T1000 (cell line): ENCODE results near the gene ADA.
"Not testable (repeated sequence)": the region's sequence is repeated elsewhere in the genome, so short reads cannot be mapped to it uniquely, and the experiment has no call there.

Experiments used
- DNase-seq: peaks from one replicate; lab custom pipeline; 2025; ENCODE audit warnings: mixed read lengths; lab: John Stamatoyannopoulos, UW

ADA gene

GRCh38 chr20:44678990-44679611 is 27.6 kb upstream of the ADA start:
- no peak for DNase-seq

GRCh38 chr20:44678242-44678641 is 26.7 kb upstream of the ADA start:
- DNase-seq, result no peak

- DNase-seq, result not testable (repeated sequence)
Observed at GRCh38 chr20:44672318-44672902, 20.9 kb upstream of the ADA start.

GRCh38 chr20:44671541-44671940 is 20.0 kb upstream of the ADA start:
- DNase-seq, result not testable (repeated sequence)

GRCh38 chr20:44670851-44671250 is 19.4 kb upstream of the ADA start:
- DNase-seq, result peak; percentile 69

- no peak for DNase-seq
Observed at GRCh38 chr20:44666066-44666465, 14.6 kb upstream of the ADA start.

- DNase-seq, result no peak
Observed at GRCh38 chr20:44664131-44664530, 12.6 kb upstream of the ADA start.

GRCh38 chr20:44662261-44662660 is 10.8 kb upstream of the ADA start:
- no peak for DNase-seq

GRCh38 chr20:44660581-44660980 is 9.1 kb upstream of the ADA start:
- DNase-seq, result no peak

GRCh38 chr20:44659931-44660330 is 8.4 kb upstream of the ADA start:
- no peak for DNase-seq

GRCh38 chr20:44658810-44659209 is 7.3 kb upstream of the ADA start:
- no peak for DNase-seq

- DNase-seq, result no peak
Observed at GRCh38 chr20:44657875-44658274, 6.4 kb upstream of the ADA start.

- DNase-seq, result no peak
Observed at GRCh38 chr20:44656448-44656847, 4.9 kb upstream of the ADA start.

- DNase-seq, result not testable (repeated sequence)
Observed at GRCh38 chr20:44654210-44654609, 2.7 kb upstream of the ADA start.

GRCh38 chr20:44653546-44653945 is 2.0 kb upstream of the ADA start:
- DNase-seq, result no peak

- DNase-seq, result no peak
Observed at GRCh38 chr20:44651434-44651683, 140 bp downstream of the ADA start.

GRCh38 chr20:44650771-44651433 is 597 bp downstream of the ADA start:
- no peak for DNase-seq

GRCh38 chr20:44649976-44650375 is 1.5 kb downstream of the ADA start:
- no peak for DNase-seq

- no peak for DNase-seq
Observed at GRCh38 chr20:44649126-44649525, 2.4 kb downstream of the ADA start.

GRCh38 chr20:44648579-44648978 is 2.9 kb downstream of the ADA start:
- no peak for DNase-seq

GRCh38 chr20:44648068-44648467 is 3.4 kb downstream of the ADA start:
- no peak for DNase-seq

GRCh38 chr20:44646641-44647274 is 4.7 kb downstream of the ADA start:
- no peak for DNase-seq

- no peak for DNase-seq
Observed at GRCh38 chr20:44646023-44646640, 5.4 kb downstream of the ADA start.
